Naive thymus-derived CD4-positive, alpha-beta T cell (primary cell): Measurements from ENCODE around the gene ZNF584. TPM values are rescaled to one million over a fixed set of nuclear protein-coding genes. Genes with fewer than 3 reads are reported as not detected.
"Not testable (repeated sequence)": the region's sequence is repeated elsewhere in the genome, so short reads cannot be mapped to it uniquely, and the experiment has no call there.

Experiments
- ATAC-seq: fragments of 150-1000 bp; cut with Tn5 transposase; 2 replicates; pipeline ENCODE4 v1.10.0; 2021; ENCODE audit warnings: mild to moderate bottlenecking, moderate library complexity
- CTCF ChIA-PET: fragments of 350-600 bp; sonication (Branson Sonifier 250); formaldehyde crosslinking; loops from one replicate; lab custom pipeline; 2021; ENCODE audit warnings: antibody characterized with exemption; lab: Charles Lee
- POLR2A ChIA-PET: fragments of 350-600 bp; sonication (Branson Sonifier 250); formaldehyde crosslinking; loops from one replicate; lab custom pipeline; 2021; ENCODE audit warnings: antibody characterized with exemption, inconsistent platforms; lab: Charles Lee
- DNase-seq, 9 donors: peaks; one replicate each; pipeline versions ENCODE4 v3.0.0 to v3.0.0-alpha.2; 2020 to 2022; ENCODE audit warnings: mixed read lengths in 1 of 9
- H3K27ac ChIP-seq: one replicate; pipeline ENCODE4 v1.7.0; 2013; ENCODE audit warnings: mild to moderate bottlenecking, low read depth, low read length, moderate library complexity
- H3K27me3 ChIP-seq, 2 donors: one replicate each; pipeline ENCODE4 v1.7.0; 2013; ENCODE audit warnings: low read length in 2 of 2, mild to moderate bottlenecking in 2 of 2, moderate library complexity in 2 of 2; ENCODE audit not compliant: control insufficient read depth in 2 of 2, insufficient read depth in 2 of 2
- H3K36me3 ChIP-seq, 3 experiments: 1 replicate in 2 of 3; 2 replicates in 1 of 3; pipeline ENCODE4 v1.7.0; 2013; ENCODE audit warnings: low read length in 3 of 3, mild to moderate bottlenecking in 3 of 3, moderate library complexity in 1 of 3; ENCODE audit not compliant: insufficient read depth in 3 of 3, control insufficient read depth in 2 of 3
- H3K4me1 ChIP-seq, 2 donors: one replicate each; pipeline ENCODE4 v1.7.0; 2013; ENCODE audit warnings: low read length in 2 of 2, mild to moderate bottlenecking in 2 of 2, moderate library complexity in 1 of 2; ENCODE audit not compliant: control insufficient read depth in 2 of 2, insufficient read depth in 2 of 2
- H3K4me3 ChIP-seq: 2 replicates; pipeline ENCODE4 v1.7.0; 2013; ENCODE audit warnings: mild to moderate bottlenecking, low read length
- H3K9me3 ChIP-seq, 3 experiments: 1 replicate in 2 of 3; 2 replicates in 1 of 3; pipeline ENCODE4 v1.7.0; 2013; ENCODE audit warnings: low read length in 3 of 3; ENCODE audit not compliant: control insufficient read depth in 2 of 3
- H3K27ac Mint-ChIP-seq, 9 donors: one replicate each; pipeline ENCODE4 v1.8.0; 2020 to 2022; ENCODE audit warnings: mixed read lengths in 9 of 9, mild to moderate bottlenecking in 8 of 9, moderate library complexity in 5 of 9, inconsistent platforms in 2 of 9
- H3K27me3 Mint-ChIP-seq, 5 donors: one replicate each; pipeline ENCODE4 v1.8.0; 2021 to 2022; ENCODE audit warnings: mixed read lengths in 5 of 5, mild to moderate bottlenecking in 1 of 5
- H3K36me3 Mint-ChIP-seq, 5 donors: one replicate each; pipeline ENCODE4 v1.8.0; 2020 to 2022; ENCODE audit warnings: mixed read lengths in 5 of 5, mild to moderate bottlenecking in 3 of 5, inconsistent platforms in 1 of 5
- H3K4me1 Mint-ChIP-seq, 7 donors: one replicate each; pipeline ENCODE4 v1.8.0; 2020 to 2022; ENCODE audit warnings: mixed read lengths in 7 of 7, mild to moderate bottlenecking in 3 of 7, inconsistent platforms in 1 of 7
- H3K4me3 Mint-ChIP-seq, 10 donors: one replicate each; pipeline ENCODE4 v1.8.0; 2020 to 2022; ENCODE audit warnings: mild to moderate bottlenecking in 10 of 10, mixed read lengths in 10 of 10, moderate library complexity in 6 of 10, inconsistent platforms in 2 of 10
- H3K9me3 Mint-ChIP-seq, 11 donors: one replicate each; pipeline ENCODE4 v1.8.0; 2020 to 2022; ENCODE audit warnings: mixed read lengths in 11 of 11, mild to moderate bottlenecking in 4 of 11, inconsistent platforms in 1 of 11, moderate library complexity in 1 of 11
- intact Hi-C, 2 donors: fragments of 100-400 bp; cut with micrococcal nuclease; formaldehyde crosslinking; loops; one replicate each; pipeline ENCODE4 v1.15.1; 2023
- polyA plus RNA-seq, 2 donors: library from polyadenylated mRNA; unstranded; fragments of 300-500 nt; fragmentation: Illumina TruSeq; gene quantifications; one replicate each; pipeline ENCODE4 v1.2.3, GENCODE V29; 2021
- total RNA-seq, 6 experiments: library from RNA in 5 of 6; stranded (reverse) in 5 of 6; gene quantifications; 1 replicate in 5 of 6; 2 replicates in 1 of 6; pipeline ENCODE4 v1.2.3 and lab custom pipeline; 2021 to 2026

Gene ZNF584
- total and polyA plus RNA-seq, 7 experiments from 2014 or later, result 4.2 to 12.1 (median 7.0) TPM

- ChIA-PET CTCF (no interaction called here), POLR2A (no interaction called here)
- Histone ChIP-seq H3K9me3 (no peaks in the 10 kb centered on the region), H3K4me1 (no peaks in the 10 kb centered on the region), H3K27ac (no peak overlapping the region), H3K36me3 (no peaks in the 10 kb centered on the region), H3K4me3 (no peak overlapping the region), H3K27me3 (no peaks in the 10 kb centered on the region)
- intact Hi-C loops, result no loop called here
- peaks cover 0 to 2% (median 1%) of the 10 kb centered on the region in 7 donors for H3K4me1 Mint-ChIP-seq
- ATAC-seq (no peak), DNase-seq (no peak)
- H3K27me3 Mint-ChIP-seq, result no peaks in the 10 kb centered on the region
- peaks cover 0 to 4% (median 0%) of the 10 kb centered on the region in 5 donors for H3K36me3 Mint-ChIP-seq
- no peaks in the 10 kb centered on the region for H3K9me3 Mint-ChIP-seq
- H3K4me3 Mint-ChIP-seq, result no peak overlapping the region
- no peak overlapping the region for H3K27ac Mint-ChIP-seq
Measured at GRCh38 chr19:58367698-58368454, 40.6 kb upstream of the ZNF584 start.

GRCh38 chr19:58368561-58369360, 39.7 kb upstream of the ZNF584 start:
- POLR2A ChIA-PET, result interaction anchor here (1.4 kb wide), 1 partner anchor 11 kb away, joined by 4 read pairs; no protein-coding TSS in a partner anchor

GRCh38 chr19:58372311-58373133, 35.9 kb upstream of the ZNF584 start:
- Mint-ChIP-seq H3K4me3 (no peak overlapping the region), H3K27ac (no peak overlapping the region), H3K36me3 (peaks cover 0 to 4% (median 0%) of the 10 kb centered on the region in 5 donors), H3K4me1 (peaks cover 0 to 2% (median 0%) of the 10 kb centered on the region in 7 donors), H3K9me3 (no peaks in the 10 kb centered on the region), H3K27me3 (no peaks in the 10 kb centered on the region)
- POLR2A ChIA-PET, result interaction anchor here (1.9 kb wide), 1 partner anchor 9 kb away, joined by 13 read pairs; the partner anchor contains the start of gene ZNF497
- ATAC-seq (no peak), DNase-seq (peak in 1 of 9 donors; percentile 3)
- no peaks in the 10 kb centered on the region for H3K9me3 ChIP-seq
- H3K27ac ChIP-seq, result no peak overlapping the region
- no peaks in the 10 kb centered on the region for H3K36me3 ChIP-seq
- no peaks in the 10 kb centered on the region for H3K4me1 ChIP-seq
- intact Hi-C loops, result no loop called here
- no peak overlapping the region for H3K4me3 ChIP-seq
- H3K27me3 ChIP-seq, result no peaks in the 10 kb centered on the region
- CTCF ChIA-PET, result no interaction called here

More at GRCh38 chr19:58368561-58369360, 39.7 kb upstream of the ZNF584 start:
- intact Hi-C loops, result no loop called here
- CTCF ChIA-PET, result no interaction called here
- Histone ChIP-seq H3K27me3 (no peaks in the 10 kb centered on the region), H3K9me3 (no peaks in the 10 kb centered on the region), H3K27ac (no peak overlapping the region), H3K36me3 (no peaks in the 10 kb centered on the region), H3K4me1 (no peaks in the 10 kb centered on the region), H3K4me3 (no peak overlapping the region)
- no peaks in the 10 kb centered on the region for H3K27me3 Mint-ChIP-seq
- ATAC-seq (no peak), DNase-seq (no peak)
- H3K4me3 Mint-ChIP-seq, result no peak overlapping the region
- H3K9me3 Mint-ChIP-seq, result no peaks in the 10 kb centered on the region
- H3K4me1 Mint-ChIP-seq, result no peaks in the 10 kb centered on the region
- no peak overlapping the region for H3K27ac Mint-ChIP-seq
- peaks cover 0 to 4% (median 0%) of the 10 kb centered on the region in 5 donors for H3K36me3 Mint-ChIP-seq

- ChIA-PET CTCF (no interaction called here), POLR2A (interaction anchor here (1.9 kb wide), 1 partner anchor 11 kb away, joined by 13 read pairs; the partner anchor contains the start of gene ZNF497)
- Histone ChIP-seq H3K9me3 (no peaks in the 10 kb centered on the region), H3K4me3 (no peak overlapping the region), H3K36me3 (no peaks in the 10 kb centered on the region), H3K27me3 (no peaks in the 10 kb centered on the region), H3K4me1 (no peaks in the 10 kb centered on the region), H3K27ac (no peak overlapping the region)
- peaks cover 0 to 4% (median 0%) of the 10 kb centered on the region in 5 donors for H3K36me3 Mint-ChIP-seq
- H3K4me1 Mint-ChIP-seq, result peaks cover 0 to 8% (median 4%) of the 10 kb centered on the region in 7 donors
- no peak for ATAC-seq
- H3K9me3 Mint-ChIP-seq, result no peaks in the 10 kb centered on the region
- H3K27me3 Mint-ChIP-seq, result no peaks in the 10 kb centered on the region
- no peak overlapping the region for H3K4me3 Mint-ChIP-seq
- no peak for DNase-seq
- no peak overlapping the region for H3K27ac Mint-ChIP-seq
- intact Hi-C loops, result no loop called here
Measured at GRCh38 chr19:58374200-58374599, 34.2 kb upstream of the ZNF584 start.

GRCh38 chr19:58376724-58377123, 31.7 kb upstream of the ZNF584 start:
- DNase-seq, H3K27me3 ChIP-seq, H3K27ac Mint-ChIP-seq, H3K36me3 ChIP-seq, H3K4me3 ChIP-seq, intact Hi-C loops, H3K4me3 Mint-ChIP-seq, ATAC-seq, H3K36me3 Mint-ChIP-seq, H3K27ac ChIP-seq, POLR2A ChIA-PET, H3K9me3 ChIP-seq, H3K9me3 Mint-ChIP-seq, CTCF ChIA-PET, H3K27me3 Mint-ChIP-seq: not testable (repeated sequence)
- peaks cover 11 to 15% of the 10 kb centered on the region in 2 donors for H3K4me1 ChIP-seq
- peaks cover 11 to 24% (median 20%) of the 10 kb centered on the region in 7 donors for H3K4me1 Mint-ChIP-seq

GRCh38 chr19:58379246-58379645, 29.2 kb upstream of the ZNF584 start:
- CTCF ChIA-PET, result interaction anchor here (0.8 kb wide), 1 partner anchor 16 kb away, joined by 3 read pairs; the partner anchor contains the start of gene ZNF497
- peaks cover 14 to 20% of the 10 kb centered on the region in 2 donors for H3K4me1 ChIP-seq
- H3K4me1 Mint-ChIP-seq, result peaks cover 16 to 34% (median 27%) of the 10 kb centered on the region in 7 donors
- no peaks in the 10 kb centered on the region for H3K36me3 ChIP-seq
- peak overlapping the region in 7 of 9 donors; percentile 93 to 95 (median 94) for H3K27ac Mint-ChIP-seq
- no peaks in the 10 kb centered on the region for H3K9me3 Mint-ChIP-seq
- no peaks in the 10 kb centered on the region for H3K27me3 ChIP-seq
- H3K36me3 Mint-ChIP-seq, result peaks cover 0 to 2% (median 0%) of the 10 kb centered on the region in 5 donors
- ATAC-seq (no peak), DNase-seq (peak in 1 of 9 donors; percentile 5)
- no peaks in the 10 kb centered on the region for H3K9me3 ChIP-seq
- POLR2A ChIA-PET, result interaction anchor here (1.5 to 3.5 kb wide), 2 partner anchors 10 to 16 kb away, joined by 4 to 34 read pairs; partner anchors contain the start of gene ZNF497
- no peaks in the 10 kb centered on the region for H3K27me3 Mint-ChIP-seq
- intact Hi-C loops, result no loop called here
- no peak overlapping the region for H3K27ac ChIP-seq
- H3K4me3 Mint-ChIP-seq, result peak overlapping the region; percentile 87 to 98 (median 91)
- H3K4me3 ChIP-seq, result no peak overlapping the region
